H4 (cell line): ENCODE data around the gene FBXO4. TPM values are rescaled to one million over a fixed set of nuclear protein-coding genes. Genes with fewer than 3 reads are reported as not detected.

ENCODE experiments used
- DNase-seq: peaks from one replicate; pipeline ENCODE4 v3.0.0-alpha.2; 2015; ENCODE audit warnings: low spot score
- total RNA-seq: library from RNA; depleted of rRNA; stranded (reverse); fragments of >200 nt; shearing (Covaris generic); gene quantifications from 2 replicates; pipeline ENCODE4 v1.2.3, GENCODE V29; 2014; rRNA removed

Gene FBXO4
- 12.8 and 16.0 TPM in 2 replicates for total RNA-seq

- peak; percentile 79 for DNase-seq
Observed at GRCh38 chr5:41924872-41925554, at the start of gene FBXO4. Gene FBXO4, plus strand, starts transcription at chr5:41925281. Its CDS starts 29 bp downstream, at chr5:41925310.

DNA sequence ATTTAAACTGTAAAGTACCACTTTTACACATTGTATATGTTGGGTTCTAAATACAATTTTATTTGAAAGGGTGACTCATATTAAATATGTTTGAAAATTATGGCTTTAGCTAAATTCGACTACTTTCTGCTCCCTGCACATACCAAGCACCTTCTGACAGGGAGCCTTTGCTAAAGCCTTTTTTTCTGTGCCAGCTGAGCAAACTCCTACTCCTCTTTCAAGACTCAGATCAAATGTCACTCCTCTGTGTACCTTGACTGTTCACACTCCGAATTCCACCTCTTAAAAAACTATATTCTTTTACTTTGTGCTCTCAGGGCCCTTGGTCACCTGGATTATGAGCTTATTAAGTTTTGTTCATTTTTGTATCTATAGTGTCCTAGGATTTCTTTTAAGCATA is 48.4 kb upstream of the FBXO4 start:
- DNase-seq, result no peak

GRCh38 chr5:41877408-41877807 is 47.7 kb upstream of the FBXO4 start:
- DNase-seq, result no peak

GRCh38 chr5:41878173-41878572 is 46.9 kb upstream of the FBXO4 start:
- no peak for DNase-seq

GRCh38 chr5:41878643-41879478 is 46.2 kb upstream of the FBXO4 start:
- no peak for DNase-seq

- DNase-seq, result no peak
Observed at GRCh38 chr5:41882765-41883164, 42.3 kb upstream of the FBXO4 start.

GRCh38 chr5:41883243-41883642 is 41.8 kb upstream of the FBXO4 start:
- DNase-seq, result no peak

DNA sequence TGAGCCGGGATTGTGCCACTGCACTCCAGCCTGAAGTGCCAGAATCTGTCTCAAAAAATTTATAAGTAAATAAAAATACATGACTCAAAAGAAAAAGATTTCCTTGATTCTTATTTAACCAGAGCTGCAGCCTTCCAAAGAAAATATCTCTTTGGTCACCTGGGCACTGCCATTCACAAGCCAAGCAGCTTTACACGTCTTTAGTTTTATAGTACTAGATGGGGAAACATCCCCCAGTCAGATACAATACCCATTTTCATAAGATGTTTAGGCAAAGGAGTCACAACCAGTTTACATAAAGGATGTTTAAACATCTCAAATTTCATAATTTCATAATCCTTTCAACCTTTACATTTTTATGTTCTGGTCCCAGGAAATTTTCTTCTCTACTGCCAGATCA is 41.1 kb upstream of the FBXO4 start:
- DNase-seq, result no peak

DNA sequence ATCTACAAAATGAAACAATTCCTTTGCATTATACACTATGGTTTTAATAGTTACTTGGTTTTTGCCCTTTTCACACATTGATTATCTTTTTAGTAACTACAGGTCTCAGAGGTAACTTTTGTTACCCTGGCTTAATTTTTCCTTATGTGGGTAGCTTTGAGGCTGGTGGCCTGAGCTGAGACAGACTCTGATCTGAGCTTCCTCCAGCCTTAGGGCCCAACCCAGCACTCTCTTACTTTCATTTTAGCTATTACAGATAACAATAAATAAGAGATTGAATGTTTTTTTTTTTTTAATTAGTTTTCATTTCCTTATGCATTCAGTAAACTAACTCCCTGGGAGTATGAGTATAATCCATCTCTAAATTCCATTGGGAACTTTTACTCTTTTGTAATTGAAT is 39.8 kb upstream of the FBXO4 start:
- DNase-seq, result no peak

GRCh38 chr5:41891066-41891707 is 33.9 kb upstream of the FBXO4 start:
- no peak for DNase-seq

DNA sequence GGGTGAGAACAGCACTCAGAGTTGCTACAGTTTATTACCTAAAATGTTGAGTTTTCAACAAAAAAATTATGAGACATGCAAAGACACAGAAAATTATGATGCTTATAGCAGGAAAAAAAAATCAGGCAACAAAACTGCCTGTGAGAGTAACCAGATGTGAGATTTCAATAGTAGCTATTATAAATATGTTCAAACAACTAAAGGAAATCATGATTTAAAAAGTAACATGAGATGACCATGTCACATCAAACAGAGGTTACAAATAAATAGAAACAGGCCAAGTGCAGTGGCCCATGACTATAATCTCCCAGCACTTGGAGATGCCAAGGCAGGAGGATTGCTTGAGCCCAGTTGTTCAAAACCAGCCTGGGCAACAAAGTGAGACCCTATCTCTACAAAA is 33.0 kb upstream of the FBXO4 start:
- no peak for DNase-seq

GRCh38 chr5:41893074-41893851 is 31.8 kb upstream of the FBXO4 start:
- no peak for DNase-seq

GRCh38 chr5:41896230-41896629 is 28.9 kb upstream of the FBXO4 start:
- no peak for DNase-seq

DNA sequence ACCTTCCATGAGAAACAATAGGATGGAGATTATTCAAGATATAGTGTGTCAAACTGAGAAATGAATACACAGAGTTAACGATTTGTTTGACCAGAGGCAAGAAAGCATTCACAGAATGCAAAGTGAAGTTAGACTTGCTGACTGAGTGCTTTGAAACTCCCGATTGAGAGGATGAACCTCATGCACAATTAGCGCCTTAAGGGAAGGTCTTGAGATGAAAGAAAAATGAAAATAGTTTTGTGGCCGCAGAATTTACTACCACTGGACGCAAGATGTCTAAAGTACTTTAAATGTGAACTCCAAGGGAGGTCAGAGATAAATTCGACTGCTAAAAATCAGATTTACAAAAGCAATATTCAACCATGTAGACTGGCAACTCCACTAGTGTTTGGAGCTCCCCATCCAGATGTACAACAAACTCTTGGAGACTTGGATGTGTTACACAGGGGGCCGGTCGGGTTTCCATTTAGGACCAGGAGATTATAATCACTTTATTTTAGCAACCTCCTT is 21.6 kb upstream of the FBXO4 start:
- no peak for DNase-seq

DNA sequence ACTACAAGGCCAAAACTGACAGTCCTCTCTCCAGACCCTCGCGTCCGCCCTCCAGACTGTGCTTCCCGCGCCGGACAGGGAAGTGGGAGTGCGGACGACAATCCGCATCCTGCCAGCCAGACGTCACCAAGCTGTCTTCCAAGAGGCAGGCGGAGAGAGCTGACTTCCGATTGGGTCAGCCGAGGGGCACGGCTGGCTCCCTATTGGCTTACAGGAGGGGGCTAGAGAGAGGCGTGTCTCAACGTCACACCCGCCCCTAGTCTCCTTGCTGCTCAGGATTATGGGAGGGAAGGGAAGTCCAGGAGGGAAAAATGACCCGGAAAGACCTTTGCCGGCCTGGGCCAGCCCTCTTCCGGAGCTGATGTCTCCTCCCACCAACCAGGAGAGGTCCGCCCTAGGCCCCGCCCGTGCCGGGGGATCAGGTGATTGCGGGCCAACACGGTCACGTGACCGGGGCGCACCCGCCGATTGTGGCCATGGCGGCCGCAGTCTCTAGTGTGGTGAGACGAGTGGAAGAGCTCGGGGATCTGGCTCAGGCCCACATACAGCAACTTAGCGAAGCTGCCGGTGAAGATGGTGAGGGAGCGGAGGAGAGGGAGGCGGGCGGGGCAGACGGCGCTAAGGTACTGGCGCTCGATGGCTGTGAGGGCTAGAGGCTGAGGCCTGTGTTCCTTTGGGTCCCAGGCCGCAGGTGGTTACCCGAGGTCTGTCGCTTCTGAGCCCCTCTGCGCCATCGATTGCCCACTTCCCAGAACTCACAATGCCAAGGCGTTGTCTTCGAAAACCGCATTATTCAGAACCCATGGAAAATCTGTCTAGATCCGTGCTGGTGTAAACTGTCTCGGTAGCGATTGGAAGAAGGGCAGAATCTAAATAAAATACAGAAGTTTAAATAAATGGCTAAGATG is 20.9 kb upstream of the FBXO4 start, which contains the start of gene RIMOC1:
Gene RIMOC1 (plus strand): TSS at position 453 of the 908 bp plus-strand sequence. CDS start 24 bp downstream, at position 477.
- DNase-seq, result peak; percentile 100

GRCh38 chr5:41906151-41906550 is 18.9 kb upstream of the FBXO4 start:
- no peak for DNase-seq

DNA sequence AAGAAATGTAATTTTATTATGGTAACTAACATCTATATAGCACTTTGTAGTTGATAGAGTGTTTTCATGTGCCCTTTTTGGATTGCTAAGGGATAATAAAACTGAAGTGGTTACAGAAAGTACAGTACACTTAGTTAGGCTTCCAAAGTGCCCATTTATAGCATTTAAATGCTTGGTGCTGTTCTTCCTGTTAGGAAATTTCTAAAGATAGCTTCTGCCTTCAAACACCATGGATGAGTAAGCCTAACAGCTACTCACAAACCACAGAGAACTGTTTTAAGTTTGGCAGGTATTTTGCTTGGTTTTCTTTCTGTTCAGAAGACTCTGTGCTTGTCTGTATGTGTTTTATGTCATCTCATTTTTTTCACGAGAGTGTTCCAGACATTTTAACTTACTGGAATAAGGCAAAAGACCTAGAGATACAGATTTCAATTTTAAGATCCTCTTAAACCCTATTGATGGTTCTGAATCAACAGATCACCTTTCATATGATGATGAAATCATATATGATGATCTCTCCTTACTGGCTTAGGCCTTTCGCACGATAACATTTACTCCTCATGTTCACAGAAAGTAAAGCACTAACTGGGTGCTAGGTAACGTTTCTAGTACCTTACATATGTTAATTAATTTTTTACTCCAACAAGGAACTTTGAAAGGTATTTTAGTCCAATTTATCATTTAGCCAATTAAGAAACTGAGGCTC is 16.6 kb upstream of the FBXO4 start:
- no peak for DNase-seq

- no peak for DNase-seq
Observed at GRCh38 chr5:41918105-41918504, 7.0 kb upstream of the FBXO4 start.

DNA sequence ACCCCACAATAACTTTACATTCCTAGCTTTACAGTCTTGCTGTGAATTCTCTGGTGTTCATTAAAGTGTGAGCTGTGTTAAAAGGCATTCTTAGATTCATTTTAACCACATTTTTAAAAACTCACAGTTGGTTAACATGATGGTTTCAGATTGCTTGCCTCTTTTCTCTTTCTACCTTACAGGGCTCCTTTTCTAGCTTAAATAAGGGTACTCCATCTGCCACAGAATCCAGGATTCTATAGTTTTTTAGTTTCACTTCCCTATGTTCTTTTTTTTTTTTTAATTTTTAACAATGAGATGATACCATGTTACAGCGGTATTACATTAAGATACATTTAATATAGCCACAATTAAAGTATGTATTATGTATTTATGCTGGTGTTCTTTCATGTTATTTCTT is 3.9 kb upstream of the FBXO4 start:
- no peak for DNase-seq

DNA sequence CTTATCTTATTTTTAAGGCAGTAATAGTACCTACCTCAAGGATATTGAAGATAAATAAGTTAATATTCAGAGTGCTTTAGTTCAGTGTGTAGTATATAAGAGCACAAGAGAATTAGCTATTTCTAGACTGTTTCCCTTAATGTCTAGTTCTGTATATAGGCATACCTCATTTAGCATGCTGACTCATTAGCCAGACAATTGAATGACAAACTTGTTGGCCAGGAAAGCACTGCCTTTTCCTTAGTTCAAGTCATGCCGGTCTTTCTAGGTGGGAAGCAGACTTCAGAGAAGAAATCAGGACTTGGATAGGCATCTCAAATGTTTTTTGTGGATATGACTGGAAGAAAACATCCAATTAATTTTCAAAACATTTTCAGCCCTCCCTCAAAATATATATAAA is 3.2 kb upstream of the FBXO4 start:
- DNase-seq, result peak; percentile 13
